ENCODE data around the gene ADCY3. TPM values are rescaled to one million over a fixed set of nuclear protein-coding genes. Genes with fewer than 3 reads are reported as not detected.

Gene ADCY3
- total RNA-seq, 2 experiments from 2014 or later = 28.1 to 31.4 TPM

- H3K4me1 ChIP-seq (ENCODE audit: insufficient read depth, low read length) = no peaks in the 10 kb centered on the region
- Mint-ChIP-seq H3K9me3 (no peaks in the 10 kb centered on the region), H3K4me1 (ENCODE audit: low read depth) (peaks cover 10% of the 10 kb centered on the region), H3K4me3 (no peak overlapping the region), H3K27me3 (no peaks in the 10 kb centered on the region), H3K36me3 (ENCODE audit: low read depth) (peaks cover 16% of the 10 kb centered on the region), H3K27ac (no peak overlapping the region)
- no peak overlapping the region for H3K27ac ChIP-seq (ENCODE audit: low read depth in 1 of 2, low read length in 2 of 2)
- ChIA-PET POLR2A (no interaction called here), CTCF (no interaction called here)
- ATAC-seq (ENCODE audit: poor library complexity) (no peak), DNase-seq (no peak)
- TF ChIP-seq CTCF (IDR thresholded peaks at IDR 0.05) = no peak
- no peaks in the 10 kb centered on the region for H3K27me3 ChIP-seq (ENCODE audit: control insufficient read depth in 1 of 2, insufficient read depth in 2 of 2, low read length in 2 of 2)
- intact Hi-C loops (cut with DNase I, micrococcal nuclease) = no loop called here
- H3K9me3 ChIP-seq (ENCODE audit: control insufficient read depth in 1 of 2, insufficient read depth in 1 of 2, low read length in 2 of 2) = peaks cover 0 to 9% of the 10 kb centered on the region in 2 experiments
- peaks cover 9% of the 10 kb centered on the region for H3K36me3 ChIP-seq (ENCODE audit: insufficient read depth, low read length)
- H3K4me3 ChIP-seq (ENCODE audit: low read length) = no peak overlapping the region
Observed at GRCh38 chr2:24908461-24908901, 11.6 kb downstream of the ADCY3 start.

GRCh38 chr2:24907116-24907515, 12.9 kb downstream of the ADCY3 start:
- CTCF ChIA-PET = no interaction called here
- no peak for DNase-seq
- no peaks in the 10 kb centered on the region for H3K27me3 Mint-ChIP-seq

GRCh38 chr2:24906466-24906865, 13.6 kb downstream of the ADCY3 start:
- no peak for DNase-seq
- ChIA-PET POLR2A (no interaction called here), CTCF (no interaction called here)
- Mint-ChIP-seq H3K27me3 (no peaks in the 10 kb centered on the region), H3K4me1 (ENCODE audit: low read depth) (peaks cover 10% of the 10 kb centered on the region), H3K9me3 (no peaks in the 10 kb centered on the region), H3K36me3 (ENCODE audit: low read depth) (peaks cover 28% of the 10 kb centered on the region), H3K4me3 (no peak overlapping the region), H3K27ac (no peak overlapping the region)
- Histone ChIP-seq H3K27ac (ENCODE audit: low read depth in 1 of 2, low read length in 2 of 2) (no peak overlapping the region), H3K4me3 (ENCODE audit: low read length) (no peak overlapping the region), H3K27me3 (ENCODE audit: control insufficient read depth in 1 of 2, insufficient read depth in 2 of 2, low read length in 2 of 2) (no peaks in the 10 kb centered on the region), H3K9me3 (ENCODE audit: control insufficient read depth in 1 of 2, insufficient read depth in 1 of 2, low read length in 2 of 2) (peaks cover 0 to 9% of the 10 kb centered on the region in 2 experiments), H3K36me3 (ENCODE audit: insufficient read depth, low read length) (peaks cover 8% of the 10 kb centered on the region), H3K4me1 (ENCODE audit: insufficient read depth, low read length) (no peaks in the 10 kb centered on the region)
- intact Hi-C loops (cut with DNase I, micrococcal nuclease) = no loop called here
- TF ChIP-seq CTCF (IDR thresholded peaks at IDR 0.05) = no peak
- ATAC-seq (ENCODE audit: poor library complexity) = no peak

More at GRCh38 chr2:24907116-24907515, 12.9 kb downstream of the ADCY3 start:
- H3K4me3 Mint-ChIP-seq = no peak overlapping the region
- H3K36me3 Mint-ChIP-seq (ENCODE audit: low read depth) = peaks cover 27% of the 10 kb centered on the region
- H3K4me1 Mint-ChIP-seq (ENCODE audit: low read depth) = peaks cover 10% of the 10 kb centered on the region
- Histone ChIP-seq H3K9me3 (ENCODE audit: control insufficient read depth in 1 of 2, insufficient read depth in 1 of 2, low read length in 2 of 2) (peaks cover 0 to 9% of the 10 kb centered on the region in 2 experiments), H3K36me3 (ENCODE audit: insufficient read depth, low read length) (peaks cover 12% of the 10 kb centered on the region), H3K4me3 (ENCODE audit: low read length) (no peak overlapping the region), H3K27ac (ENCODE audit: low read depth in 1 of 2, low read length in 2 of 2) (no peak overlapping the region), H3K4me1 (ENCODE audit: insufficient read depth, low read length) (no peaks in the 10 kb centered on the region), H3K27me3 (ENCODE audit: control insufficient read depth in 1 of 2, insufficient read depth in 2 of 2, low read length in 2 of 2) (no peaks in the 10 kb centered on the region)
- no peak for ATAC-seq (ENCODE audit: poor library complexity)
- no peak overlapping the region for H3K27ac Mint-ChIP-seq
- no peaks in the 10 kb centered on the region for H3K9me3 Mint-ChIP-seq
- no peak for TF ChIP-seq CTCF (IDR thresholded peaks at IDR 0.05)
- POLR2A ChIA-PET = no interaction called here
- intact Hi-C loops (cut with DNase I, micrococcal nuclease) = no loop called here
